HG02571 (cell line): ENCODE measurements around the gene ITK.

Source experiments
- ATAC-seq: cut with Tn5 transposase; IDR thresholded peaks from one replicate; pipeline ENCODE4 v1.9.1; 2021; ENCODE audit warnings: mild to moderate bottlenecking, moderate library complexity; ENCODE audit not compliant: unreplicated experiment

Gene ITK

DNA sequence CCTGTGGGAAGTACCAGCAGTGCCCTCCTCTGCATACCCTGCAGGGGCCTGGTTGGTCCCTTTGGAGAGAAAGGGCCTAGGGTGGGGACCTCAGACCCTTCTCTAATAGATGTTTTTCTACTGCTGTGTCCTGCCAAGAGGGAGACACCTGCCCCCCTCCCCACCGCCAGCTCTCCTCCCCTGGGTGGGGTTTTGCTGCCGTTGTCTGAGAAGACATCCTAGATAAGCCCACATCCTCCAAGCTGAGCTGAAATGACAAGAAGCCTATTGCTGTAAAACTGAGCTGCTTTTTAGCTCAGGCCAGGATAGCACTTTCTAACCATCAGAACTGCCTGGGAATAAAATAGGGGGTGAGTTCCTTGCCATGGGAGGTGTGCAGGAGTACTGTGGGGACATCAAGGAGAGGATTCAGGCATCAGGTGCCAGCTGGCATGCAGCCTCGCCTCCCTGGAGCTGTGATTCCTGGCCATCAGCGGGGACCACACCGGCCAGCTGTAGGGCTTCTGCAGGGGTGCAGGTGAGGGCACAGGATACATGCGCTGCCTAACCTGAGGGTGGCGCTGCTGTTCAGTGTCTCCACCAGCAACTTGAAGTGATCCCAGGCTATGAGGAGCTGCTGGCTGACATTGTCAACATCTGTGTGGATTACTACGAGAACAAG lies 123.2 kb downstream of the ITK start:
- no peak for ATAC-seq
